ENCODE measurements around the gene ANKRD55.
"Not testable (repeated sequence)": the region's sequence is repeated elsewhere in the genome, so short reads cannot be mapped to it uniquely, and the experiment has no call there.

ANKRD55 gene

DNA sequence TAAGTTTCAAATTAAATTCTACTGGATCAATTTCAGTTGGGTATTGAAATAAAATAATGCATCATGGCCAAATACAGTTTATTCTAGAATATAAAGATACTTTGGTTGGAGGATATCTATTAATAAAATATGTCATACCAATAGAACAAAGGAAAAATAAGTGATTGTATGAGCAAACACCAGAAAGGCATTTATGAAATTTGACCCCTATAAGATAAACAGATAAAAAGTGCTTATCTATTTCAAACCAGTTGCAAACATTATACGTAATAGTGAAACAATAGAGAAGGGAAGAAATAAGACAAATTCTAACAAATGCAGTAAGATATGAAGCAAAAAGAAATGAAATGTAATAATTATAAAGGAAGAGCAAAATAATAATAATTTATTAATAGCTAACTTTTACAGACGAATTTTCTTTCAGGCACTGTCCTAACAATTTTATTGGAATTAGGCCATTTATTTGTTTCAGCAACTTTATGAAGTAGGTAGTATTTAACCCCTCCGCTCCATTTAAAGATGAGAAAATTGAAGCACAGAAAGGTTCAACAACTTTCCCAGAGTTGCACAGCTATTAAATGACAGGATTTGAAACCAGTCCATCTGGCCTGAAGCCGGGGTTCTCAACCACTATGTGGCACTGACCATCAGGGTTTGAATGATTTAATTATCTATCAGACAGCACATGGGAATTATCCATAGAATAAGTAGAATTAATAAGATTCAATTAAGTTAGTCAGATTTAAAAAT, 20.8 kb downstream of the ANKRD55 start:
- DNase-seq (ENCODE audit: insufficient read length, low spot score) (no peak), FAIRE-seq (no peak)

DNA sequence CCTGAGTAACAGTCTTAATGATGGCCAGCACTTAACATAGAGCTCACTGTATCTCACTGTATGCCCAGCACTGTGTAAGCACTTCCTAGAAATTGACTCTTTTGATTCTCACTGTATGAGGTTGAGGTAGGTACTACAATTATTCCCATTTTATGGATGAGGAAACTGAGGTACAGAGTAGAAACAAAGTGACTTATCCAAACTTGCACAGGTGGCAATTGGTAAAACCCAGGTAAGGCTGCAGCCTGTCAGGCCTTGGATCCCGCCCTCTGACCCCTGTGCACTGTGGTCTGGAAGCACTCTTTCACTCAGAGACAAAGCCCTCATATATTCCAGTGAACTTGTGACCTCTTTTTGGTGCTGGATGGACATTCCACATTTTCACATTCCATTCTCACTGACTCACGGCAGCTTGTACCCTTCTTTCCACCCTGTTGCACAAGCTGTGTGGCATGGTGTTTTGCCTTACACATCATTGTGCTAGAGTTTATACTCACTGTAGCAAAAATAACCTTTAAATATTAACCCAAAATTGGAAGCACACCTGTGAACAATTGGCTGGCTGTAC, 21.7 kb downstream of the ANKRD55 start:
- FAIRE-seq (no peak), DNase-seq (ENCODE audit: insufficient read length, low spot score) (no peak)

DNA sequence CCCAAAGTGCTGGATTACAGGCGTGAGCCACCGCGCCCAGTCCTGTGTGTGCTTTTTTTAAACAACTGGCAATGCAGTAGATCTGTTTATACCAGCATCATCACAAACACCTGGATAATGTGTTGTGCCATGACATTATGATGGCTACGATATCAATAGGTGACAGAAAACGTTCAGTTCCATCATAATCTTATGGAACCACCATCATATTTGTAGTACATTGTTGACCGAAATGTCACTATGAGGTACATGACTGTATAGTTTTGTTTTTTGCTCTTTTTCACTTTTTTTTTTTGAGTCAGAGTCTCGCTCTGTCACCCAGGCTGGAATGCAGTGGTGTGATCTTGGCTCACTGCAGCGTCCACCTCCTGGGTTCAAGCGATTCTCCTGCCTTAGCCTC, 24.4 kb downstream of the ANKRD55 start:
- no peak for FAIRE-seq

DNA sequence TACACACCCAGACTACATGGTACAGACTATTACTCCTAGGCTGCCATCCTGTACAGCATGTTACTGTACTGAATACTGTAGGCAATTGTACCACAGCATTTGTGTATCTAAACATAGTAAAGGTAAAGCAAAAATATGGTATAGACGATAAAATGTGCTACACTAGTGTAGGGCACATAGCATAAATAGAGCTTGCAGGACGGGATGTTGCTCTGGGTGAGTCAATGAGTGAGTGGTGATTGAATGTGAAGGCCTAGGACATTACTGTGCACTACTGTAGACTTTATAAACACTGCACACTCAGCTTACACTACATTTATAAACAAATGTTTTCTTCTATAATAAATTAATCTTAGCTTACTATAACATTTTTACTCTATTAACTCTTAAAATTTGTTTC, 25.6 kb downstream of the ANKRD55 start:
- no peak for DNase-seq (ENCODE audit: insufficient read length, low spot score)
- no peak for FAIRE-seq

More for the DNA sequence above, 24.4 kb downstream of the ANKRD55 start:
- no peak for DNase-seq (ENCODE audit: insufficient read length, low spot score)

DNA sequence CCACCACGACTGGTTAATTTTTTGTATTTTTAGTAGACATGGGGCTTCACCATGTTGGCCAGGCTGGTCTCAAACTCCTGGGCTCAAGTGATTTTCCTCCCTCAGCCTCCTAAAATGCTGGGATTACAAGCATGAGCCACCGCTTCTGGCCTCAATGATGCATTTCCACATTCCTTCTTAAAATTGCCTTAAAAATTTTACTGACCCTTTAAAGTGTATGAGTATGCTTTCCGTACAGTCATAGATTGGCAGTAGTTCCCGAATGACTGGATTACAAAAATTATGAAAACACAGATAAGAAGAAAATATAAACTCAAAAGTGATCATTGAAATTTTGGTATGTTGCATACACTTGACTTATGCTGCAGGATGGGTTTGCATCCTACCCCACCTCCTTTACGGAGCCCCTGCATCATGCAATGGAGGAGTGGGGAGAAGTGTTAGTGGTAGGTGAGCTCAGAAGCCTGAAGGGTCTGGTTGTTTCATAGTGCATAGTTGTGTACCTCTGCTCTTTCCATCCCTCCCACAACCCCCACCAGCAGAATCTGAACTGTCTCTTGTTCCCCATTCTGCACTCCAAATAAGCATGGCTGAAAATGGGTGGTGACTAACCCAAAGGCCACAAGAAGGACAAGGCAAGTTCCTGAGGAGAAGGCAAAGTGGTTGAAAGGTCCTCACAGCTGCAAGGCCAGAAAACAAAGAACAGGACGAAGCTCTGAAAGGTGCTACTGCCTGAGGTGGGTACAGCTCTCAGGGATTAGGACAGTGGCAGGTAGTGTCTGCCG, 26.8 kb downstream of the ANKRD55 start:
- FAIRE-seq (no peak), DNase-seq (ENCODE audit: insufficient read length, low spot score) (no peak)

- DNase-seq (ENCODE audit: insufficient read length, low spot score); FAIRE-seq: not testable (repeated sequence)
Observed at GRCh38 chr5:56203936-56204335, 29.2 kb downstream of the ANKRD55 start.

GRCh38 chr5:56202483-56202882, 30.6 kb downstream of the ANKRD55 start:
- FAIRE-seq (no peak), DNase-seq (ENCODE audit: insufficient read length, low spot score) (no peak)

GRCh38 chr5:56201762-56202261, 31.3 kb downstream of the ANKRD55 start:
- not testable (repeated sequence) for DNase-seq (ENCODE audit: insufficient read length, low spot score); FAIRE-seq

- FAIRE-seq: peak; percentile 92
- DNase-seq (ENCODE audit: insufficient read length, low spot score): peak; percentile 63
Observed at GRCh38 chr5:56200971-56201666, 32.0 kb downstream of the ANKRD55 start.

GRCh38 chr5:56195016-56195415, 38.1 kb downstream of the ANKRD55 start:
- no peak for DNase-seq (ENCODE audit: insufficient read length, low spot score)
- peak; percentile 4 for FAIRE-seq

DNA sequence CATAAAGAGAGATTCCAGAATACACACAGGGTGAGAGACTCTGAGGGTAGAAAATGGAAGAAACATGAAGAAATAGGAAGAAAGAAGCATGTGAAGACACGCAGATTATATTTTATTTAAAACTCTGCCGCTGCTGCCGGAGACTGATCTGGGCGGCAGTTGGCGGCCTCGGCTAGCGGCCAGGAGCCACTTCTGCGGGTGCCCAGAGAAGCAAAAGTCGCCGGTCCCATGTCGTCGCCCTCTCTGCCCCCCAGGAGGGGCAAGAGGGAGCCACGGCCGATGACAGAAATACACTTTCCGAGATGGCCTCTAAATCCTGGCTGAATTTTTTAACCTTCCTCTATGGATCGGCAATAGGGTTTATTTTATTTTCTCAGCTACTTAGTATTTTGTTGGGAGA, 40.9 kb downstream of the ANKRD55 start:
- no peak for DNase-seq (ENCODE audit: insufficient read length, low spot score)
- no peak for FAIRE-seq

- DNase-seq (ENCODE audit: insufficient read length, low spot score) (no peak), FAIRE-seq (no peak)
Observed at GRCh38 chr5:56191656-56192055, 41.5 kb downstream of the ANKRD55 start.

- peak; percentile 14 for FAIRE-seq
- DNase-seq (ENCODE audit: insufficient read length, low spot score): no peak
Observed at GRCh38 chr5:56190497-56190896, 42.6 kb downstream of the ANKRD55 start.

GRCh38 chr5:56185768-56186311, 47.3 kb downstream of the ANKRD55 start:
- FAIRE-seq (no peak), DNase-seq (ENCODE audit: insufficient read length, low spot score) (no peak)

- no peak for FAIRE-seq
- DNase-seq (ENCODE audit: insufficient read length, low spot score): no peak
Observed at GRCh38 chr5:56183506-56183905, 49.6 kb downstream of the ANKRD55 start.

DNA sequence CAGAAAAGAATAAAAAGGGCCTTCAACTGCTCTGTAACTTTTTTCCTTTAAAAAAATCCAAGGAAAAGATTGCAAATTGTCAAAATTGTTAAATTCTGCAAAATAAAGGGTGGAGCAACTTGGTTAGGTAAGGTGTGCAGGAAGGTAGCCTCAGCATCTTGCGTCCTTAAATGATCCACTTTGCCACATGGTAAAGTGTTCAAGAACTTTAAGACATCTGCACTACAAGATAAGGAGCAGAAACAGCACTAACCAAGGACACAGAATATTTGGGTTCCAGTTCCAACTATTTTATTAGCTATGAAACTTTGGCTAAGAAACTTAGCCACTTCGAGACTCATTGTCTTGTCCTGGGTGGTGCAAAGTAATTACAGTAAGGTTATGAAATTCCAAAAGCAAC, 53.7 kb downstream of the ANKRD55 start:
- no peak for FAIRE-seq

GRCh38 chr5:56178823-56179222, 54.3 kb downstream of the ANKRD55 start:
- FAIRE-seq: no peak

More for the DNA sequence above, 53.7 kb downstream of the ANKRD55 start:
- no peak for DNase-seq (ENCODE audit: insufficient read length, low spot score)

GRCh38 chr5:56176871-56177533, 56.1 kb downstream of the ANKRD55 start:
- DNase-seq (ENCODE audit: insufficient read length, low spot score) (no peak), FAIRE-seq (no peak)

More at GRCh38 chr5:56178823-56179222, 54.3 kb downstream of the ANKRD55 start:
- no peak for DNase-seq (ENCODE audit: insufficient read length, low spot score)

DNA sequence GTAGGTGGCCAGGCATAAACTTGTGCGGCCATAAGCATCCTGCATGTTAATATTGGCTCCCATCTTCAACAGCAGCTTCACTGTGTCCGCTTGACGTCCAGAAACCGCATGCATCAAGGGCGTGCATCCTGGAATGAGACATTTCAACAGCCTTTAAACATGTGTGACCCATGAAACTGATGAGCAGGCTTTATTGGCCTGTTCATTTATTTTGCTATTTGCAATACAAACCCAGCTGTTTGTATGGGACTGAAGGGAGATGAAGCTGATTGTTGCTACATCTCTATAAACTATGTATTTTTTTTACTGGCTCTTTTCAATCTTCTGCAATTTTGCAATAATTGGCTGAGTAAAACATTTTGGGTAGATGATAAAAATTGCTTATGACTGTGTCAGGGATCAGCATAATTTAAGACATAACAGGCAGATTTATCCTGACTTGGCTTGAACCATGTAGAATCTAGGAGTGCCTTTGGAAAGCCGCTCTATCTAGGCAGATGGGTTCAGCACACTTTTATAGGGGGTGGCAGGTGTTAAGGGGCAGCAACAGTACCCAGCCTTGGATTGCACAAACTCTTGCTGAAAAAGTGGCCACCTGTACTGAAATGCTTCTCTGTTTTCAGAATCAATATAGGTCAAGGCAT, 56.9 kb downstream of the ANKRD55 start:
- FAIRE-seq (no peak), DNase-seq (ENCODE audit: insufficient read length, low spot score) (no peak)
